ENCODE measurements around the gene QRICH1. TPM values are rescaled to one million over a fixed set of nuclear protein-coding genes. Genes with fewer than 3 reads are reported as not detected.

The QRICH1 gene
- total and polyA plus RNA-seq, 2 of the 13 experiments (the other 11 are each of a cell fraction or from before 2014, with no cell fraction given) = 52.6 to 102 TPM

DNA sequence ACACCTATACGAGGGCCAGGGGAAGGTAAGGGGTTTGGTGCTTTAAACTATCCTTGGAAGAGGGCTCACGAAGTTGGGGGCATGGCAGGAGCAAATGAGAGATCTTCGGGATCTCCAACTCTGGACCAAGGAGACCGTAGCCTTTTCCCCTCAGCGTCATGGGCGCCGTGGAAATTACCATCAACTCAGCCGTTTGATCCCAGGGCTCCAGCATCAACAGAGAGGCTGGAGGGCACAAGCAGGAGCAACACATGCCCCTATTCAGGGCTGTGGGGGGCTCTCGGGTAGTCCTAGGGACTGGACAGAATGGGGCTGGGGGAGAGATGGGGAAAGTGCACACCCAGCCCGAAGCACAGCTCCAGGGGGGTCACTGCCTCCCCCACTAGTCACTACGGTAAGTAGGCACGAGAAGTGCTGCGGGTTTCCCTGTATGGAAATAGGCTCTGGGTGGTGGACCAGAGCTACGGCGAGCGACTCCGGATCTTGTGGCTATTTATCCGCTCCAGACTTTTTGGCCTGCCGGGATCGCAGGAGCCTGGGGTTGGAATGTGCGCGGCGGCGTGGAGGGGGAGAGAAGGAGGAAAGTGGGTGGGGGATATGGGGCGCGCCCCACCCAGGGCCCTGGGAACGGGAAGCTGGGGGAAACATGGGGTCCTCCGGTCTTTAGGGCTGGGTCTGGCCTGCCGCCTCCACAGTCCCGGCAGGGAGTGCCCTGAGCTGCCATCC lies 39.5 kb upstream of the QRICH1 start (continued):
- no peak for TF ChIP-seq ZNF124 (CRISPR knock-in tag; IDR thresholded peaks at IDR 0.05)
- TF ChIP-seq, protein P1, sequence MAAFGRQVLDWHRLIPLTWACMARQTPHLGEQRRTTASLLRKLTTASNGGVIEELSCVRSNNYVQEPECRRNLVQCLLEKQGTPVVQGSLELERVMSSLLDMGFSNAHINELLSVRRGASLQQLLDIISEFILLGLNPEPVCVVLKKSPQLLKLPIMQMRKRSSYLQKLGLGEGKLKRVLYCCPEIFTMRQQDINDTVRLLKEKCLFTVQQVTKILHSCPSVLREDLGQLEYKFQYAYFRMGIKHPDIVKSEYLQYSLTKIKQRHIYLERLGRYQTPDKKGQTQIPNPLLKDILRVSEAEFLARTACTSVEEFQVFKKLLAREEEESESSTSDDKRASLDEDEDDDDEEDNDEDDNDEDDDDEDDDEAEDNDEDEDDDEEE (CRISPR knock-in tag; IDR thresholded peaks at IDR 0.05) = no peak
- no peak for TF ChIP-seq ZFP36 (IDR thresholded peaks at IDR 0.05; ENCODE audit: borderline replicate concordance, low read depth, low read length, partially characterized antibody)
- TF ChIP-seq, protein P2, sequence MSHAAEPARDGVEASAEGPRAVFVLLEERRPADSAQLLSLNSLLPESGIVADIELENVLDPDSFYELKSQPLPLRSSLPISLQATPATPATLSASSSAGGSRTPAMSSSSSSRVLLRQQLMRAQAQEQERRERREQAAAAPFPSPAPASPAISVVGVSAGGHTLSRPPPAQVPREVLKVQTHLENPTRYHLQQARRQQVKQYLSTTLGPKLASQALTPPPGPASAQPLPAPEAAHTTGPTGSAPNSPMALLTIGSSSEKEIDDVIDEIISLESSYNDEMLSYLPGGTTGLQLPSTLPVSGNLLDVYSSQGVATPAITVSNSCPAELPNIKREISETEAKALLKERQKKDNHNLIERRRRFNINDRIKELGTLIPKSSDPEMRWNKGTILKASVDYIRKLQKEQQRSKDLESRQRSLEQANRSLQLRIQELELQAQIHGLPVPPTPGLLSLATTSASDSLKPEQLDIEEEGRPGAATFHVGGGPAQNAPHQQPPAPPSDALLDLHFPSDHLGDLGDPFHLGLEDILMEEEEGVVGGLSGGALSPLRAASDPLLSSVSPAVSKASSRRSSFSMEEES (CRISPR knock-in tag; IDR thresholded peaks at IDR 0.05) = no peak
- TF ChIP-seq ZNF251 (CRISPR knock-in tag; IDR thresholded peaks at IDR 0.05) = no peak
- TF ChIP-seq, protein P3, sequence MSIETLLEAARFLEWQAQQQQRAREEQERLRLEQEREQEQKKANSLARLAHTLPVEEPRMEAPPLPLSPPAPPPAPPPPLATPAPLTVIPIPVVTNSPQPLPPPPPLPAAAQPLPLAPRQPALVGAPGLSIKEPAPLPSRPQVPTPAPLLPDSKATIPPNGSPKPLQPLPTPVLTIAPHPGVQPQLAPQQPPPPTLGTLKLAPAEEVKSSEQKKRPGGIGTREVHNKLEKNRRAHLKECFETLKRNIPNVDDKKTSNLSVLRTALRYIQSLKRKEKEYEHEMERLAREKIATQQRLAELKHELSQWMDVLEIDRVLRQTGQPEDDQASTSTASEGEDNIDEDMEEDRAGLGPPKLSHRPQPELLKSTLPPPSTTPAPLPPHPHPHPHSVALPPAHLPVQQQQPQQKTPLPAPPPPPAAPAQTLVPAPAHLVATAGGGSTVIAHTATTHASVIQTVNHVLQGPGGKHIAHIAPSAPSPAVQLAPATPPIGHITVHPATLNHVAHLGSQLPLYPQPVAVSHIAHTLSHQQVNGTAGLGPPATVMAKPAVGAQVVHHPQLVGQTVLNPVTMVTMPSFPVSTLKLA (IDR thresholded peaks at IDR 0.05) = no peak
- no peak for TF ChIP-seq KLF11 (CRISPR knock-in tag; IDR thresholded peaks at IDR 0.05)
- TF ChIP-seq PPARG (CRISPR knock-in tag; conservative IDR thresholded peaks at IDR 0.05) = no peak
- no peak for TF ChIP-seq MBNL3 (CRISPR knock-in tag; conservative IDR thresholded peaks at IDR 0.05)
- TF ChIP-seq, protein P4, sequence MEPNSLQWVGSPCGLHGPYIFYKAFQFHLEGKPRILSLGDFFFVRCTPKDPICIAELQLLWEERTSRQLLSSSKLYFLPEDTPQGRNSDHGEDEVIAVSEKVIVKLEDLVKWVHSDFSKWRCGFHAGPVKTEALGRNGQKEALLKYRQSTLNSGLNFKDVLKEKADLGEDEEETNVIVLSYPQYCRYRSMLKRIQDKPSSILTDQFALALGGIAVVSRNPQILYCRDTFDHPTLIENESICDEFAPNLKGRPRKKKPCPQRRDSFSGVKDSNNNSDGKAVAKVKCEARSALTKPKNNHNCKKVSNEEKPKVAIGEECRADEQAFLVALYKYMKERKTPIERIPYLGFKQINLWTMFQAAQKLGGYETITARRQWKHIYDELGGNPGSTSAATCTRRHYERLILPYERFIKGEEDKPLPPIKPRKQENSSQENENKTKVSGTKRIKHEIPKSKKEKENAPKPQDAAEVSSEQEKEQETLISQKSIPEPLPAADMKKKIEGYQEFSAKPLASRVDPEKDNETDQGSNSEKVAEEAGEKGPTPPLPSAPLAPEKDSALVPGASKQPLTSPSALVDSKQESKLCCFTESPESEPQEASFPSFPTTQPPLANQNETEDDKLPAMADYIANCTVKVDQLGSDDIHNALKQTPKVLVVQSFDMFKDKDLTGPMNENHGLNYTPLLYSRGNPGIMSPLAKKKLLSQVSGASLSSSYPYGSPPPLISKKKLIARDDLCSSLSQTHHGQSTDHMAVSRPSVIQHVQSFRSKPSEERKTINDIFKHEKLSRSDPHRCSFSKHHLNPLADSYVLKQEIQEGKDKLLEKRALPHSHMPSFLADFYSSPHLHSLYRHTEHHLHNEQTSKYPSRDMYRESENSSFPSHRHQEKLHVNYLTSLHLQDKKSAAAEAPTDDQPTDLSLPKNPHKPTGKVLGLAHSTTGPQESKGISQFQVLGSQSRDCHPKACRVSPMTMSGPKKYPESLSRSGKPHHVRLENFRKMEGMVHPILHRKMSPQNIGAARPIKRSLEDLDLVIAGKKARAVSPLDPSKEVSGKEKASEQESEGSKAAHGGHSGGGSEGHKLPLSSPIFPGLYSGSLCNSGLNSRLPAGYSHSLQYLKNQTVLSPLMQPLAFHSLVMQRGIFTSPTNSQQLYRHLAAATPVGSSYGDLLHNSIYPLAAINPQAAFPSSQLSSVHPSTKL (CRISPR knock-in tag; IDR thresholded peaks at IDR 0.05) = no peak
- TF ChIP-seq MYC (CRISPR knock-in tag; IDR thresholded peaks at IDR 0.05; ENCODE audit: borderline replicate concordance) = peak; percentile 49; the same call in 1 of the 2 replicates
- TF ChIP-seq, protein P5, sequence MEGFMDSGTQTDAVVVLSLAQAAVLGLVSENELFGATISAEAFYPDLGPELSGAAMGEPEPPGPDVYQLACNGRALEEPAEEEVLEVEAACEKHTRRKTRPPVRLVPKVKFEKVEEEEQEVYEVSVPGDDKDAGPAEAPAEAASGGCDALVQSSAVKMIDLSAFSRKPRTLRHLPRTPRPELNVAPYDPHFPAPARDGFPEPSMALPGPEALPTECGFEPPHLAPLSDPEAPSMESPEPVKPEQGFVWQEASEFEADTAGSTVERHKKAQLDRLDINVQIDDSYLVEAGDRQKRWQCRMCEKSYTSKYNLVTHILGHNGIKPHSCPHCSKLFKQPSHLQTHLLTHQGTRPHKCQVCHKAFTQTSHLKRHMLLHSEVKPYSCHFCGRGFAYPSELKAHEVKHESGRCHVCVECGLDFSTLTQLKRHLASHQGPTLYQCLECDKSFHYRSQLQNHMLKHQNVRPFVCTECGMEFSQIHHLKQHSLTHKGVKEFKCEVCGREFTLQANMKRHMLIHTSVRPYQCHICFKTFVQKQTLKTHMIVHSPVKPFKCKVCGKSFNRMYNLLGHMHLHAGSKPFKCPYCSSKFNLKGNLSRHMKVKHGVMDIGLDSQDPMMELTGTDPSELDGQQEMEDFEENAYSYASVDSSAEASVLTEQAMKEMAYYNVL (CRISPR knock-in tag; IDR thresholded peaks at IDR 0.05; ENCODE audit: borderline replicate concordance) = no peak
- TF ChIP-seq, protein P6, sequence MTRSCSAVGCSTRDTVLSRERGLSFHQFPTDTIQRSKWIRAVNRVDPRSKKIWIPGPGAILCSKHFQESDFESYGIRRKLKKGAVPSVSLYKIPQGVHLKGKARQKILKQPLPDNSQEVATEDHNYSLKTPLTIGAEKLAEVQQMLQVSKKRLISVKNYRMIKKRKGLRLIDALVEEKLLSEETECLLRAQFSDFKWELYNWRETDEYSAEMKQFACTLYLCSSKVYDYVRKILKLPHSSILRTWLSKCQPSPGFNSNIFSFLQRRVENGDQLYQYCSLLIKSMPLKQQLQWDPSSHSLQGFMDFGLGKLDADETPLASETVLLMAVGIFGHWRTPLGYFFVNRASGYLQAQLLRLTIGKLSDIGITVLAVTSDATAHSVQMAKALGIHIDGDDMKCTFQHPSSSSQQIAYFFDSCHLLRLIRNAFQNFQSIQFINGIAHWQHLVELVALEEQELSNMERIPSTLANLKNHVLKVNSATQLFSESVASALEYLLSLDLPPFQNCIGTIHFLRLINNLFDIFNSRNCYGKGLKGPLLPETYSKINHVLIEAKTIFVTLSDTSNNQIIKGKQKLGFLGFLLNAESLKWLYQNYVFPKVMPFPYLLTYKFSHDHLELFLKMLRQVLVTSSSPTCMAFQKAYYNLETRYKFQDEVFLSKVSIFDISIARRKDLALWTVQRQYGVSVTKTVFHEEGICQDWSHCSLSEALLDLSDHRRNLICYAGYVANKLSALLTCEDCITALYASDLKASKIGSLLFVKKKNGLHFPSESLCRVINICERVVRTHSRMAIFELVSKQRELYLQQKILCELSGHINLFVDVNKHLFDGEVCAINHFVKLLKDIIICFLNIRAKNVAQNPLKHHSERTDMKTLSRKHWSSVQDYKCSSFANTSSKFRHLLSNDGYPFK (CRISPR knock-in tag; IDR thresholded peaks at IDR 0.05; ENCODE audit: borderline replicate concordance) = no peak
- TF ChIP-seq, protein P7, sequence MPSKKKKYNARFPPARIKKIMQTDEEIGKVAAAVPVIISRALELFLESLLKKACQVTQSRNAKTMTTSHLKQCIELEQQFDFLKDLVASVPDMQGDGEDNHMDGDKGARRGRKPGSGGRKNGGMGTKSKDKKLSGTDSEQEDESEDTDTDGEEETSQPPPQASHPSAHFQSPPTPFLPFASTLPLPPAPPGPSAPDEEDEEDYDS (CRISPR knock-in tag; IDR thresholded peaks at IDR 0.05) = no peak
- TF ChIP-seq PITX1 (CRISPR knock-in tag; IDR thresholded peaks at IDR 0.05) = no peak

Measured in HepG2 (cell line).